Measurements from ENCODE around the gene CACNA2D2. TPM values are rescaled to one million over a fixed set of nuclear protein-coding genes. Genes with fewer than 3 reads are reported as not detected.
A peak's percentile ranks its signal among the peaks of the same experiment; 100 is the strongest.

CACNA2D2 gene
- total and polyA plus RNA-seq, 2 of the 13 experiments (the other 11 are each of a cell fraction or from before 2014, with no cell fraction given), result not detected

GRCh38 chr3:50345586-50346234, 157.7 kb downstream of the CACNA2D2 start, which contains the start of gene ZMYND10 (continued):
- TF ChIP-seq ZNF687 (CRISPR knock-in tag; IDR thresholded peaks at IDR 0.05), result peak; percentile 20; the same call in 1 of the 2 replicates

- Histone ChIP-seq H3K27ac (ENCODE audit: extremely low read length, insufficient read depth, low read length) (no peak overlapping the region), H4K20me1 (ENCODE audit: insufficient read depth, low read length) (0 out of 2 replicates have a peak, but pooled peaks cover 3% of the 10 kb centered on the region), H3K4me3 (replicated peaks in 1 of 3; ENCODE audit: insufficient read depth in 1 of 3, low read depth in 2 of 3, low read length in 3 of 3) (no peak overlapping the region), H2AFZ (ENCODE audit: low read length) (no peak overlapping the region), H3K9me3 (ENCODE audit: low read length) (no peaks in the 10 kb centered on the region), H3K36me3 (replicated peaks in 1 of 2; ENCODE audit: control insufficient read depth in 1 of 2, insufficient read depth in 2 of 2, low read length in 2 of 2) (peaks cover 4 to 13% of the 10 kb centered on the region in 2 experiments; a peak in 3 of 5 replicates), H3K27me3 (ENCODE audit: control insufficient read depth in 1 of 2, insufficient read depth in 2 of 2, low read length in 2 of 2) (0 out of 5 replicates have a peak, but pooled peaks cover 0 to 1% of the 10 kb centered on the region in 2 experiments), H3K79me2 (ENCODE audit: insufficient read depth, low read length) (peaks cover 8% of the 10 kb centered on the region), H3K9ac (ENCODE audit: insufficient read depth, low read depth, low read length) (no peak overlapping the region), H3K4me1 (ENCODE audit: insufficient read depth, low read length) (peaks cover 69% of the 10 kb centered on the region), H3K4me2 (ENCODE audit: low read depth, low read length) (peak overlapping the region; percentile 76; the same call in 1 of the 2 replicates)
- no peak for ATAC-seq
- DNase-seq (ENCODE audit: low spot score), result no peak
- FAIRE-seq, result no peak
- in situ Hi-C loops (cut with HindIII; ENCODE audit: extremely low pct_ligation_motif_present, low pct_unique_long_range_greater_than_20kb), result loop anchor here (10.0 kb wide), 1 partner anchor 200 kb away; no protein-coding TSS in a partner anchor
- intact Hi-C loops (cut with micrococcal nuclease; ENCODE audit: unreplicated experiment), result loop anchor here (10.0 kb wide), 1 partner anchor 200 kb away; no protein-coding TSS in a partner anchor
- POLR2A ChIA-PET, result interaction anchor here (3.6 kb wide), 1 partner anchor 8 kb away, joined by 18 read pairs; no protein-coding TSS in a partner anchor
- WGBS (ENCODE audit: low lambda C conversion rate), result 75% methylated on average over 4 of the region's 8 CpGs
- no TSS peak for BruUV-seq (replicated peaks)
- CTCF ChIA-PET (ENCODE audit: low intra/inter-chr PET ratio, low total read pairs), result no interaction called here
- TF ChIP-seq IRF1 (CRISPR knock-in tag; IDR thresholded peaks at IDR 0.05; ENCODE audit: low read depth) (no peak), U2AF2 (IDR thresholded peaks at IDR 0.05; ENCODE audit: low read depth, low read length) (no peak), ERF (CRISPR knock-in tag; IDR thresholded peaks at IDR 0.05) (no peak), STAT6 (CRISPR knock-in tag; IDR thresholded peaks at IDR 0.05; ENCODE audit: borderline replicate concordance) (no peak), ZNF619 (CRISPR knock-in tag; IDR thresholded peaks at IDR 0.05) (no peak), ZFP91 (CRISPR knock-in tag; IDR thresholded peaks at IDR 0.05; ENCODE audit: borderline replicate concordance) (no peak), KDM5B (CRISPR knock-in tag; IDR thresholded peaks at IDR 0.05; ENCODE audit: borderline replicate concordance) (no peak)
- TF ChIP-seq, protein P1, sequence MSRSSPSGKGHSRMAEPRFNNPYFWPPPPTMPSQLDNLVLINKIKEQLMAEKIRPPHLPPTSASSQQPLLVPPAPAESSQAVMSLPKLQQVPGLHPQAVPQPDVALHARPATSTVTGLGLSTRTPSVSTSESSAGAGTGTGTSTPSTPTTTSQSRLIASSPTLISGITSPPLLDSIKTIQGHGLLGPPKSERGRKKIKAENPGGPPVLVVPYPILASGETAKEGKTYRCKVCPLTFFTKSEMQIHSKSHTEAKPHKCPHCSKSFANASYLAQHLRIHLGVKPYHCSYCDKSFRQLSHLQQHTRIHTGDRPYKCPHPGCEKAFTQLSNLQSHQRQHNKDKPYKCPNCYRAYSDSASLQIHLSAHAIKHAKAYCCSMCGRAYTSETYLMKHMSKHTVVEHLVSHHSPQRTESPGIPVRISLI (CRISPR knock-in tag; IDR thresholded peaks at IDR 0.05; ENCODE audit: borderline replicate concordance), result no peak
Measured at GRCh38 chr3:50345008-50345407, 158.4 kb downstream of the CACNA2D2 start.

All from HepG2 (cell line).